Measurements from ENCODE around the gene SULT1C4. TPM values are rescaled to one million over a fixed set of nuclear protein-coding genes. Genes with fewer than 3 reads are reported as not detected.

SULT1C4 gene
- total RNA-seq, 1 donor from 2014 or later, result 1.8 TPM

- no peak overlapping the region for H3K27ac ChIP-seq (ENCODE audit: low read depth, low read length)
These were observed 10.7 kb upstream of the SULT1C4 start for GRCh38 chr2:108367014-108367413.

GRCh38 chr2:108367561-108368175, 10.1 kb upstream of the SULT1C4 start:
- Mint-ChIP-seq H3K4me3 (ENCODE audit: unreplicated experiment) (no peak overlapping the region), H3K27me3 (ENCODE audit: low read depth, unreplicated experiment) (no peaks in the 10 kb centered on the region), H3K36me3 (ENCODE audit: low read depth, unreplicated experiment) (no peaks in the 10 kb centered on the region), H3K27ac (ENCODE audit: unreplicated experiment) (no peak overlapping the region), H3K9me3 (ENCODE audit: unreplicated experiment) (peaks cover 7% of the 10 kb centered on the region), H3K4me1 (ENCODE audit: low read depth, unreplicated experiment) (peaks cover 10% of the 10 kb centered on the region)
- H3K4me1 ChIP-seq (ENCODE audit: insufficient read depth, low read length), result peaks cover 6% of the 10 kb centered on the region
- no peak overlapping the region for H2AFZ ChIP-seq (ENCODE audit: low read depth, low read length)
- no peak for TF ChIP-seq CTCF (IDR thresholded peaks at IDR 0.05; ENCODE audit: insufficient read depth, low read depth, low read length)
- TF ChIP-seq EZH2 (IDR thresholded peaks at IDR 0.05; ENCODE audit: insufficient read depth, low read length), result no peak
- no peaks in the 10 kb centered on the region for H3K27me3 ChIP-seq (ENCODE audit: insufficient read depth, low read length)
- H3K79me2 ChIP-seq (ENCODE audit: insufficient read depth, low read length), result no peaks in the 10 kb centered on the region
- H3K36me3 ChIP-seq (ENCODE audit: insufficient read depth, low read length), result no peaks in the 10 kb centered on the region
- H3K4me2 ChIP-seq (ENCODE audit: low read length), result no peak overlapping the region
- no peak for DNase-seq (ENCODE audit: low read depth)
- H3K4me3 ChIP-seq (ENCODE audit: insufficient read depth, low read depth, low read length), result no peak overlapping the region
- no peaks in the 10 kb centered on the region for H4K20me1 ChIP-seq (ENCODE audit: insufficient read depth, low read length)
- peaks cover 3% of the 10 kb centered on the region for H3K9me3 ChIP-seq (ENCODE audit: insufficient read depth, low read depth, low read length)
- FAIRE-seq, result no peak
- H3K9ac ChIP-seq (ENCODE audit: low read length), result no peak overlapping the region
- no peak overlapping the region for H3K27ac ChIP-seq (ENCODE audit: low read depth, low read length)

More at GRCh38 chr2:108367014-108367413, 10.7 kb upstream of the SULT1C4 start:
- Mint-ChIP-seq H3K4me1 (ENCODE audit: low read depth, unreplicated experiment) (peaks cover 13% of the 10 kb centered on the region), H3K4me3 (ENCODE audit: unreplicated experiment) (no peak overlapping the region), H3K27me3 (ENCODE audit: low read depth, unreplicated experiment) (no peaks in the 10 kb centered on the region), H3K36me3 (ENCODE audit: low read depth, unreplicated experiment) (no peaks in the 10 kb centered on the region), H3K9me3 (ENCODE audit: unreplicated experiment) (peaks cover 7% of the 10 kb centered on the region), H3K27ac (ENCODE audit: unreplicated experiment) (no peak overlapping the region)
- DNase-seq (ENCODE audit: low read depth) (no peak), FAIRE-seq (no peak)
- no peak for TF ChIP-seq EZH2 (IDR thresholded peaks at IDR 0.05; ENCODE audit: insufficient read depth, low read length)
- TF ChIP-seq CTCF (IDR thresholded peaks at IDR 0.05; ENCODE audit: insufficient read depth, low read depth, low read length), result no peak
- Histone ChIP-seq H4K20me1 (ENCODE audit: insufficient read depth, low read length) (no peaks in the 10 kb centered on the region), H2AFZ (ENCODE audit: low read depth, low read length) (no peak overlapping the region), H3K4me1 (ENCODE audit: insufficient read depth, low read length) (peaks cover 9% of the 10 kb centered on the region), H3K4me3 (ENCODE audit: insufficient read depth, low read depth, low read length) (no peak overlapping the region), H3K9me3 (ENCODE audit: insufficient read depth, low read depth, low read length) (peaks cover 3% of the 10 kb centered on the region), H3K79me2 (ENCODE audit: insufficient read depth, low read length) (no peaks in the 10 kb centered on the region), H3K4me2 (ENCODE audit: low read length) (no peak overlapping the region), H3K9ac (ENCODE audit: low read length) (no peak overlapping the region), H3K27me3 (ENCODE audit: insufficient read depth, low read length) (no peaks in the 10 kb centered on the region), H3K36me3 (ENCODE audit: insufficient read depth, low read length) (no peaks in the 10 kb centered on the region)

DNA sequence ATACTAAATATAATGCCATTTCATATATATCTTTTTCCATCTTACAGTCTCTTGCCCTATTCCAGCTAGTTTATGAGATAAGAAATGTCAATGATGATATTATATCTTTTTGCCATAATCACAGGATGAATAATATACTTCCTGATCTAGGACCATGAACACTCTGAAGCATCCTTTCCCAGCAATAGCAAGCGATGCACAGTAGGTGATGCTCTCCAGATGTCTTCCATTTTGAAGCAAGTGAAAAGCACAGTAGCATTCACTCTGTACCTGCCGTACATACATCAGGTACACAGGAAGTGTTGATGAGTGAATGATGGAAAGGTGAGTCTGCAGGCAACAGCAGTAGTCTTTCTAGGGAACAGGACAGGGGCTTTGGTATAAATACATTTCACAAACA, 8.6 kb upstream of the SULT1C4 start:
- no peak overlapping the region for H3K27ac ChIP-seq (ENCODE audit: low read depth, low read length)
- Mint-ChIP-seq H3K9me3 (ENCODE audit: unreplicated experiment) (peaks cover 7% of the 10 kb centered on the region), H3K4me3 (ENCODE audit: unreplicated experiment) (no peak overlapping the region), H3K27me3 (ENCODE audit: low read depth, unreplicated experiment) (no peaks in the 10 kb centered on the region), H3K36me3 (ENCODE audit: low read depth, unreplicated experiment) (no peaks in the 10 kb centered on the region), H3K4me1 (ENCODE audit: low read depth, unreplicated experiment) (peaks cover 4% of the 10 kb centered on the region), H3K27ac (ENCODE audit: unreplicated experiment) (no peak overlapping the region)
- no peak overlapping the region for H2AFZ ChIP-seq (ENCODE audit: low read depth, low read length)
- FAIRE-seq (no peak), DNase-seq (ENCODE audit: low read depth) (no peak)
- no peaks in the 10 kb centered on the region for H3K27me3 ChIP-seq (ENCODE audit: insufficient read depth, low read length)
- H3K4me2 ChIP-seq (ENCODE audit: low read length), result no peak overlapping the region
- no peaks in the 10 kb centered on the region for H3K79me2 ChIP-seq (ENCODE audit: insufficient read depth, low read length)
- H4K20me1 ChIP-seq (ENCODE audit: insufficient read depth, low read length), result no peaks in the 10 kb centered on the region
- peaks cover 4% of the 10 kb centered on the region for H3K4me1 ChIP-seq (ENCODE audit: insufficient read depth, low read length)
- no peak overlapping the region for H3K4me3 ChIP-seq (ENCODE audit: insufficient read depth, low read depth, low read length)
- H3K9ac ChIP-seq (ENCODE audit: low read length), result no peak overlapping the region
- no peak for TF ChIP-seq EZH2 (IDR thresholded peaks at IDR 0.05; ENCODE audit: insufficient read depth, low read length)
- H3K9me3 ChIP-seq (ENCODE audit: insufficient read depth, low read depth, low read length), result peaks cover 3% of the 10 kb centered on the region
- no peaks in the 10 kb centered on the region for H3K36me3 ChIP-seq (ENCODE audit: insufficient read depth, low read length)
